ENCODE results near the gene ADCY5.

GRCh38 chr3:123296261-123296660 is 152.6 kb downstream of the ADCY5 start:
- TF ChIP-seq NFRKB (IDR thresholded peaks at IDR 0.05) (no peak), PKNOX1 (IDR thresholded peaks at IDR 0.05) (no peak), ELF4 (IDR thresholded peaks at IDR 0.05) (no peak), FOXA1 (IDR thresholded peaks at IDR 0.05) (no peak), FOXM1 (IDR thresholded peaks at IDR 0.05; ENCODE audit: borderline replicate concordance) (no peak), SP1 (IDR thresholded peaks at IDR 0.05) (no peak), SUZ12 (IDR thresholded peaks at IDR 0.05) (no peak), BHLHE40 (IDR thresholded peaks at IDR 0.05; ENCODE audit: borderline replicate concordance) (no peak), ZNF384 (IDR thresholded peaks at IDR 0.05) (no peak), TARDBP (IDR thresholded peaks at IDR 0.05) (no peak)

Data from HEK293T (cell line).